GM13977 (cell line): Measurements from ENCODE around the gene CSNK2A1.

ENCODE experiments used
- DNase-seq: peaks from one replicate; pipeline ENCODE4 v3.0.0; 2012; ENCODE audit warnings: low spot score
- CTCF ChIP-seq: IDR thresholded peaks from 2 replicates; pipeline ENCODE4 v1.5.1; 2012; ENCODE audit warnings: mild to moderate bottlenecking, control low read depth; ENCODE audit not compliant: insufficient read depth; ENCODE audit errors: extremely low read depth, missing control alignments
- in situ Hi-C: fragments of 300-500 bp; cut with MboI; formaldehyde crosslinking; loops from one replicate; pipeline ENCODE4 v1.12.0; 2022; ENCODE audit warnings: low sequenced_read_pairs, low pct_unique_long_range_greater_than_20kb, mixed read lengths, inconsistent platforms; ENCODE audit not compliant: unreplicated experiment

Gene CSNK2A1

GRCh38 chr20:564192-564591, 20.6 kb upstream of the CSNK2A1 start:
- TF ChIP-seq CTCF: no peak
- in situ Hi-C loops: loop anchor here (10.0 to 25.0 kb wide), 2 partner anchors 81 to 173 kb away; no protein-coding TSS in a partner anchor
- DNase-seq: no peak

- in situ Hi-C loops: loop anchor here (10.0 to 25.0 kb wide), 2 partner anchors 82 to 174 kb away; no protein-coding TSS in a partner anchor
- DNase-seq: no peak
- TF ChIP-seq CTCF: no peak
Measured at GRCh38 chr20:563187-563586, 19.6 kb upstream of the CSNK2A1 start.

- no peak for TF ChIP-seq CTCF
- in situ Hi-C loops: loop anchor here (10.0 to 25.0 kb wide), 2 partner anchors 82 to 175 kb away; no protein-coding TSS in a partner anchor
- no peak for DNase-seq
Measured at GRCh38 chr20:562232-562897, 18.8 kb upstream of the CSNK2A1 start.

GRCh38 chr20:561437-562231, 18.0 kb upstream of the CSNK2A1 start:
- in situ Hi-C loops: loop anchor here (10.0 to 25.0 kb wide), 2 partner anchors 83 to 176 kb away; no protein-coding TSS in a partner anchor
- peak; percentile 84 for DNase-seq
- peak; percentile 95 for TF ChIP-seq CTCF

- TF ChIP-seq CTCF: peak; percentile 1
- in situ Hi-C loops: loop anchor here (10.0 to 25.0 kb wide), 2 partner anchors 84 to 177 kb away; no protein-coding TSS in a partner anchor
- no peak for DNase-seq
Measured at GRCh38 chr20:560680-561079, 17.1 kb upstream of the CSNK2A1 start.

GRCh38 chr20:558117-558516, 14.5 kb upstream of the CSNK2A1 start:
- no peak for DNase-seq
- TF ChIP-seq CTCF: no peak
- in situ Hi-C loops: loop anchor here (25.0 kb wide), 1 partner anchor 179 kb away; no protein-coding TSS in a partner anchor
